GM12878 (cell line): Measurements from ENCODE around the gene ADK. TPM values are rescaled to one million over a fixed set of nuclear protein-coding genes. Genes with fewer than 3 reads are reported as not detected.

ENCODE experiments used
- ATAC-seq: fragments of 200-7000 bp; cut with Tn5 transposase; 3 replicates; pipeline ENCODE4 v1.9.1; 2020; ENCODE audit warnings: mild to moderate bottlenecking, moderate library complexity
- BruUV-seq: library from RNA; stranded (reverse); fragments of 400-500 nt; replicated peaks from 2 replicates; lab custom pipeline; 2021; lab: Mats Ljungman, UMichigan
- CTCF ChIA-PET: fragments of 300-600 bp; sonication (Branson Sonifier 250); formaldehyde crosslinking; extraction: SDS; loops from one replicate; lab custom pipeline; 2021; ENCODE audit warnings: inconsistent platforms; lab: Yijun Ruan, JAX
- POLR2A ChIA-PET: fragments of 350-600 bp; formaldehyde crosslinking; extraction: SDS; loops from one replicate; lab custom pipeline; 2021; ENCODE audit warnings: inconsistent platforms; lab: Charles Lee
- RAD21 ChIA-PET: fragments of 300-600 bp; sonication (Branson Sonifier 250); formaldehyde crosslinking; loops from one replicate; lab custom pipeline; 2023; ENCODE audit warnings: antibody characterized with exemption; ENCODE audit not compliant: unreplicated experiment; lab: Charles Lee
- SMC1A ChIA-PET: fragments of 300-600 bp; sonication (Branson Sonifier 250); formaldehyde crosslinking; loops from one replicate; lab custom pipeline; 2023; ENCODE audit not compliant: unreplicated experiment, uncharacterized antibody; lab: Charles Lee
- DNase-seq: peaks from one replicate; pipeline ENCODE4 v3.0.0-alpha.2; 2011; ENCODE audit warnings: low read depth, low spot score
- FAIRE-seq: peaks from 3 replicates; lab custom pipeline; 2011; peaks lifted over from hg19 to GRCh38; lab: Jason Lieb, UNC
- H2AFZ ChIP-seq: 2 replicates; pipeline ENCODE4 v1.6.0; 2011; ENCODE audit warnings: low read depth, low read length, control low read depth; ENCODE audit not compliant: control insufficient read depth
- H3K27ac ChIP-seq: 2 replicates; pipeline ENCODE4 v1.5.1; 2011; ENCODE audit warnings: control low read depth; ENCODE audit not compliant: control insufficient read depth, insufficient read depth
- H3K27me3 ChIP-seq, 2 experiments: replicated peaks in 1 of 2; 2 replicates each; pipeline versions ENCODE4 v1.6.0 to v1.6.1; 2011; ENCODE audit warnings: low read length in 1 of 2; ENCODE audit not compliant: control insufficient read depth in 2 of 2, insufficient read depth in 2 of 2
- H3K36me3 ChIP-seq, 2 experiments: 2 replicates each; pipeline ENCODE4 v1.5.1; 2011; ENCODE audit warnings: low read length in 1 of 2; ENCODE audit not compliant: control insufficient read depth in 2 of 2, insufficient read depth in 2 of 2
- H3K4me1 ChIP-seq: 2 replicates; pipeline ENCODE4 v1.6.1; 2011; ENCODE audit warnings: mild to moderate bottlenecking, low read length, moderate library complexity, mixed read lengths; ENCODE audit not compliant: control insufficient read depth, insufficient read depth
- H3K4me2 ChIP-seq: 2 replicates; pipeline ENCODE4 v1.6.0; 2011; ENCODE audit warnings: control low read depth; ENCODE audit not compliant: control insufficient read depth, insufficient read depth
- H3K4me3 ChIP-seq: fragments of 200-600 bp; sonication (generic); 2 replicates; pipeline ENCODE4 v1.5.1; 2016
- H3K79me2 ChIP-seq: 2 replicates; pipeline ENCODE4 v1.6.0; 2011; ENCODE audit warnings: low read length; ENCODE audit not compliant: control insufficient read depth, insufficient read depth
- H3K9ac ChIP-seq: 2 replicates; pipeline ENCODE4 v1.8.0; 2011; ENCODE audit warnings: low read length, control low read depth, mixed read lengths; ENCODE audit not compliant: control insufficient read depth, insufficient read depth
- H3K9me3 ChIP-seq: replicated peaks from 3 replicates; pipeline ENCODE4 v1.5.1; 2011; ENCODE audit warnings: mild to moderate bottlenecking, low read length; ENCODE audit not compliant: control insufficient read depth, insufficient read depth
- H4K20me1 ChIP-seq: 2 replicates; pipeline ENCODE4 v1.6.0; 2011; ENCODE audit not compliant: control insufficient read depth, insufficient read depth
- CREB1 ChIP-seq: IDR thresholded peaks from 2 replicates; pipeline ENCODE4 v1.6.1; 2012; ENCODE audit warnings: low read depth, mild to moderate bottlenecking, inconsistent platforms
- HCFC1 ChIP-seq: fragments of 150-350 bp; IDR thresholded peaks from 2 replicates; pipeline ENCODE4 v1.6.1; 2014; ENCODE audit warnings: low read length
- JUNB ChIP-seq: IDR thresholded peaks from 2 replicates; pipeline ENCODE4 v1.6.1; 2016; ENCODE audit warnings: antibody characterized with exemption, mild to moderate bottlenecking
- NBN ChIP-seq: fragments of 450-650 bp; IDR thresholded peaks from 2 replicates; pipeline ENCODE4 v1.6.1; 2016
- RBBP5 ChIP-seq: fragments of 200-600 bp; sonication (generic); conservative IDR thresholded peaks from 2 replicates; pipeline ENCODE4 v1.6.1; 2016
- RUNX3 ChIP-seq: IDR thresholded peaks from 2 replicates; pipeline ENCODE4 v1.6.1; 2012; ENCODE audit warnings: low read length, inconsistent platforms
- SMARCA5 ChIP-seq: fragments of 450-650 bp; IDR thresholded peaks from 2 replicates; pipeline ENCODE4 v1.6.1; 2017; ENCODE audit warnings: mild to moderate bottlenecking
- SPI1 ChIP-seq: IDR thresholded peaks from 2 replicates; pipeline ENCODE4 v1.6.1; 2011; ENCODE audit warnings: low read depth, mild to moderate bottlenecking, low read length, moderate library complexity, borderline replicate concordance; ENCODE audit not compliant: insufficient read depth
- STAT1 ChIP-seq: fragments of 450-650 bp; conservative IDR thresholded peaks from 2 replicates; pipeline ENCODE4 v1.6.1; 2014; ENCODE audit warnings: antibody characterized with exemption, mild to moderate bottlenecking
- STAT3 ChIP-seq: IDR thresholded peaks from 2 replicates; pipeline ENCODE4 v1.6.1; 2011; ENCODE audit warnings: low read depth, low read length, improper control_type of control experiment
- TCF7 ChIP-seq: IDR thresholded peaks from 2 replicates; pipeline ENCODE4 v1.6.1; 2014; ENCODE audit warnings: antibody characterized with exemption, borderline replicate concordance
- YBX1 ChIP-seq: fragments of 450-650 bp; IDR thresholded peaks from 2 replicates; pipeline ENCODE4 v1.6.1; 2016; ENCODE audit warnings: antibody characterized with exemption
- ZNF207 ChIP-seq: fragments of 450-650 bp; IDR thresholded peaks from 2 replicates; pipeline ENCODE4 v1.6.1; 2014; ENCODE audit warnings: antibody characterized with exemption, mild to moderate bottlenecking, borderline replicate concordance
- ZNF217 ChIP-seq: fragments of 450-650 bp; IDR thresholded peaks from 2 replicates; pipeline ENCODE4 v1.6.1; 2017; ENCODE audit warnings: antibody characterized with exemption, mild to moderate bottlenecking
- WGBS: methylation state at CpG from one replicate; pipeline ENCODE4 v1.1.6; 2016; ENCODE audit warnings: low lambda C conversion rate; ENCODE audit not compliant: insufficient replicate concordance, insufficient coverage; ENCODE audit errors: missing lambda C conversion rate; 5-methylcytosine and 5-hydroxymethylcytosine counted together
- in situ Hi-C: fragments of 300-500 bp; cut with MboI; formaldehyde crosslinking; loops from 9 replicates; pipeline ENCODE4 v1.14.3; 2018; ENCODE audit warnings: mixed read lengths
- intact Hi-C: fragments of 100-400 bp; cut with micrococcal nuclease; formaldehyde crosslinking; loops from one replicate; pipeline ENCODE4 v1.14.2; 2022; ENCODE audit not compliant: unreplicated experiment
- polyA plus RNA-seq, 11 experiments: library from polyadenylated mRNA; depleted of rRNA in 4 of 11; unstranded in 6 of 11; stranded (reverse) in 5 of 11; fragments of >200 nt; fragmentation: Nextera tagmentation in 4 of 11; fragmentation: Illumina TruSeq in 1 of 11; extraction: Ambion mirVana in 4 of 11; extraction: Trizol in 1 of 11; gene quantifications; 1 replicate in 1 of 11; 2 replicates in 10 of 11; pipeline versions ENCODE4 v1.2.1 to v1.2.3, GENCODE V29; 2011 to 2016; ENCODE audit warnings: inconsistent platforms in 2 of 11, missing spikeins in 2 of 11, low read depth in 1 of 11
- total RNA-seq, 4 experiments: library from RNA; depleted of rRNA in 3 of 4; stranded (reverse); fragments of >200 nt in 3 of 4; fragmentation: Illumina TruSeq in 1 of 4; extraction: Trizol in 1 of 4; gene quantifications; 2 replicates each; pipeline versions ENCODE4 v1.2.1 to v1.2.3, GENCODE V29; 2013 to 2021
- TF ChIP-seq, protein P1 (sequence below): fragments of 450-650 bp; IDR thresholded peaks from 2 replicates; pipeline ENCODE4 v1.6.1; 2016; ENCODE audit warnings: mild to moderate bottlenecking, moderate library complexity, borderline replicate concordance
- TF ChIP-seq, protein P2 (sequence below): fragments of 450-650 bp; formaldehyde crosslinking; IDR thresholded peaks from 2 replicates; pipeline ENCODE4 v1.4.0; 2022; ENCODE audit warnings: mild to moderate bottlenecking, moderate library complexity

ADK gene
- total and polyA plus RNA-seq, 10 of the 15 experiments (the other 5 are each of a cell fraction or from before 2014, with no cell fraction given): 42.0 to 151 (median 81.6) TPM

DNA sequence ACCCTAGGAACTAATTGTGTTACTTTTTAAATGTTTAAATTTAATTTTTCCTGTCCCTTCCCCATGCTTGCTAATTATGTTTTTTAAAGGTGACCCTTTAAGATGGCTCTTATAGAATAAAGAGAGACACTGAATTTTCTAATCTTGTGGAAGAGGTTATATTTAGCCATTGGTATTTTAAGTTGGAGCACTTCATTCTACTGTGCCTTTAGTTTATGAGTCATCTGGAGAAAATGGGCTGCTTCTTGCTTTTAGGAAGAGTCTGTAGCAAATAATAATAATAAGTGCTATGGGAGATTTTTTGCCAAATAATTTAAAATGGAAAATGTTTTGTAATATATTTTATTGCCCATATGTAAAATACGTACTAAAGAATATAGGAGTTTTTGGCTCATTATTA lies 139.7 kb downstream of the ADK start (continued):
- TF ChIP-seq, protein P1, sequence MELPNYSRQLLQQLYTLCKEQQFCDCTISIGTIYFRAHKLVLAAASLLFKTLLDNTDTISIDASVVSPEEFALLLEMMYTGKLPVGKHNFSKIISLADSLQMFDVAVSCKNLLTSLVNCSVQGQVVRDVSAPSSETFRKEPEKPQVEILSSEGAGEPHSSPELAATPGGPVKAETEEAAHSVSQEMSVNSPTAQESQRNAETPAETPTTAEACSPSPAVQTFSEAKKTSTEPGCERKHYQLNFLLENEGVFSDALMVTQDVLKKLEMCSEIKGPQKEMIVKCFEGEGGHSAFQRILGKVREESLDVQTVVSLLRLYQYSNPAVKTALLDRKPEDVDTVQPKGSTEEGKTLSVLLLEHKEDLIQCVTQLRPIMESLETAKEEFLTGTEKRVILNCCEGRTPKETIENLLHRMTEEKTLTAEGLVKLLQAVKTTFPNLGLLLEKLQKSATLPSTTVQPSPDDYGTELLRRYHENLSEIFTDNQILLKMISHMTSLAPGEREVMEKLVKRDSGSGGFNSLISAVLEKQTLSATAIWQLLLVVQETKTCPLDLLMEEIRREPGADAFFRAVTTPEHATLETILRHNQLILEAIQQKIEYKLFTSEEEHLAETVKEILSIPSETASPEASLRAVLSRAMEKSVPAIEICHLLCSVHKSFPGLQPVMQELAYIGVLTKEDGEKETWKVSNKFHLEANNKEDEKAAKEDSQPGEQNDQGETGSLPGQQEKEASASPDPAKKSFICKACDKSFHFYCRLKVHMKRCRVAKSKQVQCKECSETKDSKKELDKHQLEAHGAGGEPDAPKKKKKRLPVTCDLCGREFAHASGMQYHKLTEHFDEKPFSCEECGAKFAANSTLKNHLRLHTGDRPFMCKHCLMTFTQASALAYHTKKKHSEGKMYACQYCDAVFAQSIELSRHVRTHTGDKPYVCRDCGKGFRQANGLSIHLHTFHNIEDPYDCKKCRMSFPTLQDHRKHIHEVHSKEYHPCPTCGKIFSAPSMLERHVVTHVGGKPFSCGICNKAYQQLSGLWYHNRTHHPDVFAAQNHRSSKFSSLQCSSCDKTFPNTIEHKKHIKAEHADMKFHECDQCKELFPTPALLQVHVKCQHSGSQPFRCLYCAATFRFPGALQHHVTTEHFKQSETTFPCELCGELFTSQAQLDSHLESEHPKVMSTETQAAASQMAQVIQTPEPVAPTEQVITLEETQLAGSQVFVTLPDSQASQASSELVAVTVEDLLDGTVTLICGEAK: no peak
- TF ChIP-seq NBN: no peak

DNA sequence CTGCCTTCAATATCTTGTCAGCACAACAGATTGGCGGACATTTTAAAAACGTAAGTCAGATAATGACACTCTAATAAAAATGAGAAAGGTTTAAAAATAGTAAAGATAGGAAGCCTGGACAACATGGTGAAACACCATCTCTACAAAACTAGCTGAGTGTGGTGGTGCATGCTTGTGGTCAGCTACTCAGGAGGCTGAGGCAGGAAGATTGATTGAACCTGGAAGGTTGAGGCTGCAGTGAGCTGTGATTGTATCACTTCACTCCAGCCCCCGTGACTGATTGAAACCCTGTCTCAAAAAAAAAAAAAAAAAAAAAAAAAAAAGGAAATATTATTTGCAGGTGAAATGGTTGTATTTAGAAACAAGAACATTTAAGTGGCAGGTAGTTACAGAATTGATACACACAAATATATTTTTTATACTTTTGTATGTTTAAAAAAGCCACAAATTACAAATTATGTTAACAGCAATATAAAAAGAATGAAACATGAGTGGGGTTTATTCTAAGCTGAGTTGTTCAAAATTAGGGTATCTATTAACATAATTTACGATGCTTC lies 141.9 kb downstream of the ADK start:
- Histone ChIP-seq H3K4me3 (no peak overlapping the region), H3K79me2 (no peaks in the 10 kb centered on the region; the same call in 1 of the 2 replicates), H4K20me1 (no peaks in the 10 kb centered on the region), H3K36me3 (no peaks in the 10 kb centered on the region), H3K9ac (no peak overlapping the region), H3K4me2 (no peak overlapping the region), H3K9me3 (no peaks in the 10 kb centered on the region), H3K4me1 (no peaks in the 10 kb centered on the region), H2AFZ (no peak overlapping the region), H3K27ac (no peak overlapping the region), H3K27me3 (no peaks in the 10 kb centered on the region)
- no TSS peak for BruUV-seq
- TF ChIP-seq STAT3 (no peak), CREB1 (no peak), RUNX3 (no peak), ZNF207 (no peak), ZNF217 (no peak), STAT1 (no peak), JUNB (no peak), SPI1 (no peak), RBBP5 (no peak), SMARCA5 (no peak), TCF7 (no peak), HCFC1 (no peak), YBX1 (no peak)
- TF ChIP-seq, protein P2, sequence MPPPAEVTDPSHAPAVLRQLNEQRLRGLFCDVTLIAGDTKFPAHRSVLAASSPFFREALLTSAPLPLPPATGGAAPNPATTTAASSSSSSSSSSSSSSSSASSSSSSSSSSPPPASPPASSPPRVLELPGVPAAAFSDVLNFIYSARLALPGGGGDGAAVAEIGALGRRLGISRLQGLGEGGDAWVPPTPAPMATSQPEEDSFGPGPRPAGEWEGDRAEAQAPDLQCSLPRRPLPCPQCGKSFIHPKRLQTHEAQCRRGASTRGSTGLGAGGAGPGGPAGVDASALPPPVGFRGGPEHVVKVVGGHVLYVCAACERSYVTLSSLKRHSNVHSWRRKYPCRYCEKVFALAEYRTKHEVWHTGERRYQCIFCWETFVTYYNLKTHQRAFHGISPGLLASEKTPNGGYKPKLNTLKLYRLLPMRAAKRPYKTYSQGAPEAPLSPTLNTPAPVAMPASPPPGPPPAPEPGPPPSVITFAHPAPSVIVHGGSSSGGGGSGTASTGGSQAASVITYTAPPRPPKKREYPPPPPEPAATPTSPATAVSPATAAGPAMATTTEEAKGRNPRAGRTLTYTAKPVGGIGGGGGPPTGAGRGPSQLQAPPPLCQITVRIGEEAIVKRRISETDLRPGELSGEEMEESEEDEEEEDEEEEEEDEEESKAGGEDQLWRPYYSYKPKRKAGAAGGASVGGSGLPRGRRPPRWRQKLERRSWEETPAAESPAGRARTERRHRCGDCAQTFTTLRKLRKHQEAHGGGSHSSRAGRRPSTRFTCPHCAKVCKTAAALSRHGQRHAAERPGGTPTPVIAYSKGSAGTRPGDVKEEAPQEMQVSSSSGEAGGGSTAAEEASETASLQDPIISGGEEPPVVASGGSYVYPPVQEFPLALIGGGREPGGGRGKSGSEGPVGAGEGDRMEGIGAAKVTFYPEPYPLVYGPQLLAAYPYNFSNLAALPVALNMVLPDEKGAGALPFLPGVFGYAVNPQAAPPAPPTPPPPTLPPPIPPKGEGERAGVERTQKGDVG (CRISPR knock-in tag): no peak
- 86% methylated on average over 4 of the region's 4 CpGs for WGBS
- ChIA-PET RAD21 (interaction anchor here (0.7 kb wide), 1 partner anchor 294 kb away, joined by 4 read pairs; no protein-coding TSS in a partner anchor), CTCF (interaction anchor here (0.6 to 2.6 kb wide), 4 partner anchors 14 to 793 kb away, joined by 3 to 6 read pairs (median 4); no protein-coding TSS in a partner anchor), SMC1A (interaction anchor here (0.6 to 1.5 kb wide), 9 partner anchors 10 to 807 kb away, joined by 3 to 5 read pairs (median 3); no protein-coding TSS in a partner anchor), POLR2A (interaction anchor here (0.6 to 0.7 kb wide), 3 partner anchors 435 to 702 kb away, joined by 5 to 8 read pairs (median 6); no protein-coding TSS in a partner anchor)
- FAIRE-seq (no peak), ATAC-seq (peak; percentile 25; the same call in 1 of the 3 replicates), DNase-seq (no peak)
- intact Hi-C loops (no loop called here), in situ Hi-C loops (no loop called here)
